Measurements from ENCODE around the gene PEX11B. TPM values are rescaled to one million over a fixed set of nuclear protein-coding genes. Genes with fewer than 3 reads are reported as not detected.

PEX11B gene
- total RNA-seq, 1 experiment from 2014 or later = 27.4 TPM

GRCh38 chr1:145947551-145947950, 29.0 kb upstream of the PEX11B start:
- no peaks in the 10 kb centered on the region for H3K4me1 ChIP-seq (ENCODE audit: control insufficient read depth, insufficient read depth, low read length)
- in situ Hi-C loops (cut with HindIII; ENCODE audit: low pct_unique_long_range_greater_than_20kb, low sequenced_read_pairs) = no loop called here
- DNase-seq (ENCODE audit: low read depth, low spot score) (no peak), ATAC-seq (no peak)
- H3K36me3 ChIP-seq (ENCODE audit: control insufficient read depth, insufficient read depth, low read length) = no peaks in the 10 kb centered on the region
- H3K9me3 ChIP-seq (ENCODE audit: control insufficient read depth, insufficient read depth, low read depth, low read length) = no peaks in the 10 kb centered on the region
- intact Hi-C loops (cut with micrococcal nuclease; ENCODE audit: unreplicated experiment) = no loop called here
- H3K27ac ChIP-seq (ENCODE audit: low read length) = no peak overlapping the region
- H3K27me3 ChIP-seq (ENCODE audit: control insufficient read depth, insufficient read depth, low read length) = no peaks in the 10 kb centered on the region
- POLR2A ChIA-PET = no interaction called here
- TF ChIP-seq SIN3A (IDR thresholded peaks at IDR 0.05; ENCODE audit: borderline replicate concordance, insufficient read depth, low read depth, low read length) (no peak), POLR2AphosphoS5 (IDR thresholded peaks at IDR 0.05; ENCODE audit: low read depth, low read length) (no peak), REST (IDR thresholded peaks at IDR 0.05; ENCODE audit: insufficient read depth in 1 of 2, low read depth in 2 of 2, low read length in 1 of 2) (no peak), TCF7L2 (IDR thresholded peaks at IDR 0.05; ENCODE audit: low read depth, low read length) (no peak), CTCF (IDR thresholded peaks at IDR 0.05) (no peak)
- BruUV-seq (replicated peaks) = no TSS peak
- no peak overlapping the region for H3K4me3 ChIP-seq (ENCODE audit: low read depth in 2 of 2, low read length in 2 of 2)
- CTCF ChIA-PET = no interaction called here

GRCh38 chr1:145946477-145946986, 28.0 kb upstream of the PEX11B start:
- Histone ChIP-seq H3K4me1 (ENCODE audit: control insufficient read depth, insufficient read depth, low read length) (no peaks in the 10 kb centered on the region), H3K4me3 (ENCODE audit: low read depth in 2 of 2, low read length in 2 of 2) (no peak overlapping the region), H3K27ac (ENCODE audit: low read length) (no peak overlapping the region), H3K36me3 (ENCODE audit: control insufficient read depth, insufficient read depth, low read length) (no peaks in the 10 kb centered on the region), H3K9me3 (ENCODE audit: control insufficient read depth, insufficient read depth, low read depth, low read length) (no peaks in the 10 kb centered on the region), H3K27me3 (ENCODE audit: control insufficient read depth, insufficient read depth, low read length) (no peaks in the 10 kb centered on the region)
- no peak for TF ChIP-seq TCF7L2 (IDR thresholded peaks at IDR 0.05; ENCODE audit: low read depth, low read length)
- TF ChIP-seq REST (IDR thresholded peaks at IDR 0.05; ENCODE audit: insufficient read depth in 1 of 2, low read depth in 2 of 2, low read length in 1 of 2) = no peak
- TF ChIP-seq CTCF (IDR thresholded peaks at IDR 0.05) = no peak
- no peak for TF ChIP-seq POLR2AphosphoS5 (IDR thresholded peaks at IDR 0.05; ENCODE audit: low read depth, low read length)
- TF ChIP-seq SIN3A (IDR thresholded peaks at IDR 0.05; ENCODE audit: borderline replicate concordance, insufficient read depth, low read depth, low read length) = no peak
- DNase-seq (ENCODE audit: low read depth, low spot score) (no peak), ATAC-seq (no peak)
- CTCF ChIA-PET = no interaction called here
- POLR2A ChIA-PET = no interaction called here
- no TSS peak for BruUV-seq (replicated peaks)
- in situ Hi-C loops (cut with HindIII; ENCODE audit: low pct_unique_long_range_greater_than_20kb, low sequenced_read_pairs) = no loop called here
- intact Hi-C loops (cut with micrococcal nuclease; ENCODE audit: unreplicated experiment) = no loop called here
